ENCODE measurements around the gene CMIP. TPM values are rescaled to one million over a fixed set of nuclear protein-coding genes. Genes with fewer than 3 reads are reported as not detected.
A peak's percentile ranks its signal among the peaks of the same experiment; 100 is the strongest.

CMIP gene
- total RNA-seq (2013), result 15.1 TPM
- polyA plus RNA-seq (10 to 100 TPM in 1 of 3 donors, under 1 TPM in 2; 0.85 to 61.9 (median 0.93) TPM), polyA minus RNA-seq (56.4 and 108 TPM in 2 replicates), total RNA-seq (19.6 to 196 (median 49.8) reads per million in 11 experiments)

DNA sequence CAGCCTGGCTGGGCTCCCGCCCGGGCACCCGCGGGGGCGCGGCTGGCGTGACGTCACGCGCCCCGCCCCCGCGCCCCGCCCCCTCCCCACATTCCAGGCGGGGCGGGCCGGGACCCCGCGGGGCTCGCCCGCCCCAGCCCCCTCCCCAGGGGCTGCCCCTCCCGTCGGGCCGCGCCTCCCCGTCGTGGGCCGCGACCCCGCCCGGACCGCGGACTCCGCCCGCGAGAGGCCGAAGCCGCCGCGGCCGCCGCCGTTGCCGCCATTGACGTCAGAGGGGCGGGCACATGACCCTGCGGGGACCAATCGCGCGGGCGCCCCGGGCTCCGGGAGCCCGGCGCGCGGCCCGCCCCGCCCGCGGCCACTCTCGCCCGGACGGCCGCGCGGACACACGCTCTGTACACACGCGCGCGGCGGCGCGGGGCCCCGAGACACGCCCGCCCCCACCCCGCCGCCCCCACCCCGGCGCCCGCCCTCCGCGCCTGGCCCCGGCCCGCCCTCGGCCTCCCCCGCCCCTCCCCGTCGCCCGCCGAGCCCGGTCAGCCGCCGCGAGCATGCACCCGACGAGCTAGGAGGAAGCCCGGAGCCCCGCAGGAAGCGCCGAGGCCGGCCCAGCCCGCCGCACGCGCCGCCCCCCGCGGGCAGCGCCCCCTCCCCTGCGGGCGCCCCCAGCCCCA, at the start of gene CMIP:
TSS of gene CMIP (plus strand) at position 361 of the 674 bp plus-strand sequence.
- peaks cover 42 to 47% of the 10 kb centered on the region in 2 donors for H3K4me1 ChIP-seq (ENCODE audit: control insufficient read depth in 1 of 2, insufficient read depth in 2 of 2, low read length in 2 of 2)

DNA sequence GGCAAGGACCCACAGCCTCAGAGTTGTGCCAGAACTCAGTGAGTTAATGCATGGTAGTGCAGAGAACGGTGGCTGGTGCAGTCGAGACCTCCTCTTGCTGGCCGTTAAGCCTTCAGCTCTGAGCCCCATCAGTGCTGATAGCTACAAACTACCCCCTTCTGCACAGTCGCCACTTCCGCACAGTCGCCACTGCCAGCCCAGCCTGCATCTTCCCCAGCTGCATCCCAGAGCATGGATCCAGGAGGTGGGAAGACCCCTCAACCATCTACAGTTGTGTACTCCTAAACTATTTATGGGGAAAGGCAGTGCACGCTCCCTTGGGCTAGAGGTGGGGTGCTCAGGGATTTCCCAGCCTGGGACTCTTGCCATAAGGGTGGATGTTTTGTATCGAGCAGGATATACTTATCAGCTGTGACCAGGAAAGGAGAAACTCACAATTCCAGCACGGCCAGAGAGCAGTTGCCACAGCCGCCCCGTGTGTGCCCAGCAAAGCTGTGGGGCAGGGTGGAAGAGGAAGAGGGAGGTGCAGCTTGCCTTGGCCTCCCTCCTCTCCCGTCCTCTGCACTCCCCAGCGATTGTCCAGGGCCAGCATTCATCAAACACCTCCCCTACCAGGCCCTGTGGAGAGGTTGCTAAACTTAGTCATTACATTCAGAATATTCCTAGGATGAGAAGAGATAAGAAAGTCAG, 49.5 kb upstream of the CMIP start:
- TF ChIP-seq, protein P1, sequence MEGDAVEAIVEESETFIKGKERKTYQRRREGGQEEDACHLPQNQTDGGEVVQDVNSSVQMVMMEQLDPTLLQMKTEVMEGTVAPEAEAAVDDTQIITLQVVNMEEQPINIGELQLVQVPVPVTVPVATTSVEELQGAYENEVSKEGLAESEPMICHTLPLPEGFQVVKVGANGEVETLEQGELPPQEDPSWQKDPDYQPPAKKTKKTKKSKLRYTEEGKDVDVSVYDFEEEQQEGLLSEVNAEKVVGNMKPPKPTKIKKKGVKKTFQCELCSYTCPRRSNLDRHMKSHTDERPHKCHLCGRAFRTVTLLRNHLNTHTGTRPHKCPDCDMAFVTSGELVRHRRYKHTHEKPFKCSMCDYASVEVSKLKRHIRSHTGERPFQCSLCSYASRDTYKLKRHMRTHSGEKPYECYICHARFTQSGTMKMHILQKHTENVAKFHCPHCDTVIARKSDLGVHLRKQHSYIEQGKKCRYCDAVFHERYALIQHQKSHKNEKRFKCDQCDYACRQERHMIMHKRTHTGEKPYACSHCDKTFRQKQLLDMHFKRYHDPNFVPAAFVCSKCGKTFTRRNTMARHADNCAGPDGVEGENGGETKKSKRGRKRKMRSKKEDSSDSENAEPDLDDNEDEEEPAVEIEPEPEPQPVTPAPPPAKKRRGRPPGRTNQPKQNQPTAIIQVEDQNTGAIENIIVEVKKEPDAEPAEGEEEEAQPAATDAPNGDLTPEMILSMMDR (IDR thresholded peaks at IDR 0.05), result no peak
- Mint-ChIP-seq H3K27ac (no peak overlapping the region), H3K36me3 (peaks cover 11 to 12% of the 10 kb centered on the region in 2 donors), H3K9me3 (peaks cover 3 to 12% (median 7%) of the 10 kb centered on the region in 7 donors), H3K4me1 (peaks cover 2% of the 10 kb centered on the region), H3K4me3 (no peak overlapping the region), H3K27me3 (ENCODE audit: low read depth in 3 of 3) (peaks cover 4 to 8% (median 5%) of the 10 kb centered on the region in 3 donors)
- no peak overlapping the region for H3K4me3 ChIP-seq (replicated peaks in 1 of 3; ENCODE audit: low read depth in 2 of 3, low read length in 3 of 3)
- H4K20me1 ChIP-seq (ENCODE audit: insufficient read depth, low read length), result no peaks in the 10 kb centered on the region
- H3K27ac ChIP-seq (ENCODE audit: low read depth in 1 of 2, low read length in 2 of 2), result no peak overlapping the region
- 94% methylated on average over 7 of the region's 13 CpGs for WGBS (ENCODE audit: insufficient coverage)
- H3K9ac ChIP-seq (ENCODE audit: insufficient read depth, low read length, poor library complexity, severe bottlenecking), result no peak overlapping the region
- DNase-seq, result no peak
- peaks cover 0 to 5% of the 10 kb centered on the region in 2 donors for H3K9me3 ChIP-seq (replicated peaks in 1 of 2; ENCODE audit: control insufficient read depth in 1 of 2, insufficient read depth in 1 of 2, low read length in 2 of 2)
- intact Hi-C loops (cut with micrococcal nuclease), result no loop called here
- no peak overlapping the region for H3K4me2 ChIP-seq (replicated peaks; ENCODE audit: extremely low read depth, low read length, poor library complexity, severe bottlenecking)
- H3K79me2 ChIP-seq (ENCODE audit: insufficient read depth, low read length), result no peaks in the 10 kb centered on the region
- no peak overlapping the region for H2AFZ ChIP-seq (ENCODE audit: insufficient read depth, low read depth, low read length, poor library complexity, severe bottlenecking)
- H3K4me1 ChIP-seq (ENCODE audit: control insufficient read depth in 1 of 2, insufficient read depth in 2 of 2, low read length in 2 of 2), result no peaks in the 10 kb centered on the region
- no peaks in the 10 kb centered on the region for H3K27me3 ChIP-seq (ENCODE audit: control insufficient read depth in 2 of 2, insufficient read depth in 2 of 2, low read length in 2 of 2)
- peaks cover 4 to 9% of the 10 kb centered on the region in 2 donors for H3K36me3 ChIP-seq (replicated peaks in 1 of 2; ENCODE audit: control insufficient read depth in 1 of 2, insufficient read depth in 2 of 2, low read length in 2 of 2)

More for the DNA sequence above, at the start of gene CMIP:
- H3K4me1 Mint-ChIP-seq, result peaks cover 46% of the 10 kb centered on the region
- TF ChIP-seq, protein P1 (IDR thresholded peaks at IDR 0.05), result no peak
- H3K36me3 Mint-ChIP-seq, result peaks cover 15 to 27% of the 10 kb centered on the region in 2 donors
- Histone ChIP-seq H3K4me2 (replicated peaks; ENCODE audit: extremely low read depth, low read length, poor library complexity, severe bottlenecking) (peak within 1 kb of the TSS; percentile 90), H2AFZ (ENCODE audit: insufficient read depth, low read depth, low read length, poor library complexity, severe bottlenecking) (peak within 1 kb of the TSS; percentile 16), H3K9ac (ENCODE audit: insufficient read depth, low read length, poor library complexity, severe bottlenecking) (peak within 1 kb of the TSS; percentile 91), H3K27ac (ENCODE audit: low read depth in 1 of 2, low read length in 2 of 2) (peak within 1 kb of the TSS; percentile 87 to 97), H3K9me3 (replicated peaks in 1 of 2; ENCODE audit: control insufficient read depth in 1 of 2, insufficient read depth in 1 of 2, low read length in 2 of 2) (no peaks in the 10 kb centered on the region), H3K36me3 (replicated peaks in 1 of 2; ENCODE audit: control insufficient read depth in 1 of 2, insufficient read depth in 2 of 2, low read length in 2 of 2) (peaks cover 0 to 2% of the 10 kb centered on the region in 2 donors), H4K20me1 (ENCODE audit: insufficient read depth, low read length) (peaks cover 39% of the 10 kb centered on the region), H3K4me3 (replicated peaks in 1 of 3; ENCODE audit: low read depth in 2 of 3, low read length in 3 of 3) (peak within 1 kb of the TSS; percentile 92 to 94 (median 94)), H3K27me3 (ENCODE audit: control insufficient read depth in 2 of 2, insufficient read depth in 2 of 2, low read length in 2 of 2) (peaks cover 0 to 4% of the 10 kb centered on the region in 2 donors), H3K79me2 (ENCODE audit: insufficient read depth, low read length) (peaks cover 46% of the 10 kb centered on the region)
- peaks cover 0 to 2% (median 0%) of the 10 kb centered on the region in 7 donors for H3K9me3 Mint-ChIP-seq
- H3K27me3 Mint-ChIP-seq (ENCODE audit: low read depth in 3 of 3), result peaks cover 8 to 27% (median 10%) of the 10 kb centered on the region in 3 donors
- peak within 1 kb of the TSS; percentile 99 for H3K4me3 Mint-ChIP-seq
- H3K27ac Mint-ChIP-seq, result peak within 1 kb of the TSS; percentile 92 to 99 (median 96)
- under 1% methylated on average over 35 of the region's 114 CpGs for WGBS (ENCODE audit: insufficient coverage)
- peak; percentile 83 to 89 (median 86) for DNase-seq
- intact Hi-C loops (cut with micrococcal nuclease), result loop anchor here in 1 of 2 donors (5.0 kb wide), 1 partner anchor 38 kb away; no protein-coding TSS in a partner anchor

Measured in CD14-positive monocyte (primary cell).